ENCODE results near the gene TCERG1L.
"Not testable (repeated sequence)": the region's sequence is repeated elsewhere in the genome, so short reads cannot be mapped to it uniquely, and the experiment has no call there.

Gene TCERG1L

GRCh38 chr10:131083915-131084790, 227.4 kb downstream of the TCERG1L start:
- Mint-ChIP-seq H3K4me1 (ENCODE audit: low read depth) (peaks cover 9% of the 10 kb centered on the region), H3K9me3 (no peaks in the 10 kb centered on the region), H3K27me3 (ENCODE audit: low read depth) (no peaks in the 10 kb centered on the region), H3K27ac (no peak overlapping the region), H3K36me3 (ENCODE audit: low read depth) (no peaks in the 10 kb centered on the region), H3K4me3 (no peak overlapping the region)

- no peaks in the 10 kb centered on the region for H3K36me3 Mint-ChIP-seq (ENCODE audit: low read depth)
Measured at GRCh38 chr10:131082991-131083481, 228.5 kb downstream of the TCERG1L start.

GRCh38 chr10:131082201-131082850, 229.2 kb downstream of the TCERG1L start:
- Mint-ChIP-seq H3K27me3 (ENCODE audit: low read depth) (no peaks in the 10 kb centered on the region), H3K4me1 (ENCODE audit: low read depth) (peaks cover 9% of the 10 kb centered on the region), H3K36me3 (ENCODE audit: low read depth) (no peaks in the 10 kb centered on the region), H3K27ac (no peak overlapping the region), H3K9me3 (no peaks in the 10 kb centered on the region), H3K4me3 (no peak overlapping the region)

More at GRCh38 chr10:131082991-131083481, 228.5 kb downstream of the TCERG1L start:
- Mint-ChIP-seq H3K4me1 (ENCODE audit: low read depth) (peaks cover 9% of the 10 kb centered on the region), H3K27ac (no peak overlapping the region), H3K4me3 (no peak overlapping the region), H3K27me3 (ENCODE audit: low read depth) (no peaks in the 10 kb centered on the region), H3K9me3 (no peaks in the 10 kb centered on the region)

GRCh38 chr10:131081786-131082185, 229.7 kb downstream of the TCERG1L start:
- Mint-ChIP-seq H3K9me3 (no peaks in the 10 kb centered on the region), H3K4me1 (ENCODE audit: low read depth) (peaks cover 9% of the 10 kb centered on the region), H3K4me3 (no peak overlapping the region), H3K27me3 (ENCODE audit: low read depth) (no peaks in the 10 kb centered on the region), H3K36me3 (ENCODE audit: low read depth) (no peaks in the 10 kb centered on the region), H3K27ac (peak overlapping the region; percentile 64)

- Mint-ChIP-seq H3K27me3 (ENCODE audit: low read depth) (no peaks in the 10 kb centered on the region), H3K36me3 (ENCODE audit: low read depth) (no peaks in the 10 kb centered on the region), H3K4me3 (no peak overlapping the region), H3K9me3 (no peaks in the 10 kb centered on the region), H3K27ac (peak overlapping the region; percentile 64), H3K4me1 (ENCODE audit: low read depth) (peaks cover 9% of the 10 kb centered on the region)
Measured at GRCh38 chr10:131081376-131081775, 230.1 kb downstream of the TCERG1L start.

GRCh38 chr10:131080571-131080970, 230.9 kb downstream of the TCERG1L start:
- no peaks in the 10 kb centered on the region for H3K36me3 Mint-ChIP-seq (ENCODE audit: low read depth)
- peaks cover 9% of the 10 kb centered on the region for H3K4me1 Mint-ChIP-seq (ENCODE audit: low read depth)
- no peak overlapping the region for H3K27ac Mint-ChIP-seq
- no peaks in the 10 kb centered on the region for H3K27me3 Mint-ChIP-seq (ENCODE audit: low read depth)
- H3K9me3 Mint-ChIP-seq: no peaks in the 10 kb centered on the region
- H3K4me3 Mint-ChIP-seq: no peak overlapping the region

GRCh38 chr10:131079314-131079713, 232.2 kb downstream of the TCERG1L start:
- Mint-ChIP-seq H3K4me1 (ENCODE audit: low read depth) (peaks cover 9% of the 10 kb centered on the region), H3K9me3 (no peaks in the 10 kb centered on the region), H3K36me3 (ENCODE audit: low read depth) (no peaks in the 10 kb centered on the region), H3K4me3 (no peak overlapping the region), H3K27me3 (ENCODE audit: low read depth) (no peaks in the 10 kb centered on the region), H3K27ac (no peak overlapping the region)

GRCh38 chr10:131078882-131079280, 232.6 kb downstream of the TCERG1L start:
- H3K27ac Mint-ChIP-seq; H3K4me1 Mint-ChIP-seq (ENCODE audit: low read depth); H3K36me3 Mint-ChIP-seq (ENCODE audit: low read depth); H3K4me3 Mint-ChIP-seq; H3K9me3 Mint-ChIP-seq; H3K27me3 Mint-ChIP-seq (ENCODE audit: low read depth): not testable (repeated sequence)

GRCh38 chr10:131078131-131078881, 233.2 kb downstream of the TCERG1L start:
- no peak overlapping the region for H3K4me3 Mint-ChIP-seq
- no peaks in the 10 kb centered on the region for H3K9me3 Mint-ChIP-seq
- no peak overlapping the region for H3K27ac Mint-ChIP-seq
- H3K4me1 Mint-ChIP-seq (ENCODE audit: low read depth): peaks cover 9% of the 10 kb centered on the region
- no peaks in the 10 kb centered on the region for H3K27me3 Mint-ChIP-seq (ENCODE audit: low read depth)
- H3K36me3 Mint-ChIP-seq (ENCODE audit: low read depth): no peaks in the 10 kb centered on the region

GRCh38 chr10:131077724-131078123, 233.8 kb downstream of the TCERG1L start:
- Mint-ChIP-seq H3K27ac (no peak overlapping the region), H3K36me3 (ENCODE audit: low read depth) (no peaks in the 10 kb centered on the region), H3K9me3 (no peaks in the 10 kb centered on the region), H3K4me3 (no peak overlapping the region), H3K27me3 (ENCODE audit: low read depth) (no peaks in the 10 kb centered on the region), H3K4me1 (ENCODE audit: low read depth) (peaks cover 9% of the 10 kb centered on the region)

- Mint-ChIP-seq H3K36me3 (ENCODE audit: low read depth) (no peaks in the 10 kb centered on the region), H3K4me3 (no peak overlapping the region), H3K27ac (no peak overlapping the region), H3K27me3 (ENCODE audit: low read depth) (no peaks in the 10 kb centered on the region), H3K9me3 (no peaks in the 10 kb centered on the region), H3K4me1 (ENCODE audit: low read depth) (peaks cover 8% of the 10 kb centered on the region)
Measured at GRCh38 chr10:131077031-131077430, 234.5 kb downstream of the TCERG1L start.

- Mint-ChIP-seq H3K9me3 (no peaks in the 10 kb centered on the region), H3K36me3 (ENCODE audit: low read depth) (no peaks in the 10 kb centered on the region), H3K27me3 (ENCODE audit: low read depth) (no peaks in the 10 kb centered on the region), H3K27ac (no peak overlapping the region), H3K4me1 (ENCODE audit: low read depth) (peaks cover 3% of the 10 kb centered on the region), H3K4me3 (no peak overlapping the region)
Measured at GRCh38 chr10:131076356-131076755, 235.2 kb downstream of the TCERG1L start.

GRCh38 chr10:131075218-131075770, 236.2 kb downstream of the TCERG1L start:
- Mint-ChIP-seq H3K27ac (no peak overlapping the region), H3K36me3 (ENCODE audit: low read depth) (no peaks in the 10 kb centered on the region), H3K4me3 (no peak overlapping the region), H3K27me3 (ENCODE audit: low read depth) (no peaks in the 10 kb centered on the region), H3K4me1 (ENCODE audit: low read depth) (no peaks in the 10 kb centered on the region), H3K9me3 (no peaks in the 10 kb centered on the region)

- Mint-ChIP-seq H3K36me3 (ENCODE audit: low read depth) (no peaks in the 10 kb centered on the region), H3K27me3 (ENCODE audit: low read depth) (no peaks in the 10 kb centered on the region), H3K27ac (no peak overlapping the region)
Measured at GRCh38 chr10:131074682-131075081, 236.8 kb downstream of the TCERG1L start.

More at GRCh38 chr10:131074682-131075081, 236.8 kb downstream of the TCERG1L start:
- no peak overlapping the region for H3K4me3 Mint-ChIP-seq
- no peaks in the 10 kb centered on the region for H3K4me1 Mint-ChIP-seq (ENCODE audit: low read depth)
- no peaks in the 10 kb centered on the region for H3K9me3 Mint-ChIP-seq
